DND-41 (cell line): ENCODE results near the gene PFDN6.

Experiments
- ATAC-seq: fragments of 200-7000 bp; cut with Tn5 transposase; 3 replicates; pipeline ENCODE4 v1.9.1; 2021; ENCODE audit warnings: low read depth; ENCODE audit not compliant: insufficient read depth
- DNase-seq: peaks from one replicate; pipeline ENCODE4 v3.0.0-alpha.2; 2020
- H2AFZ ChIP-seq: 2 replicates; pipeline ENCODE4 v1.6.0; 2012; ENCODE audit warnings: low read depth, low read length
- H3K27ac ChIP-seq: 2 replicates; pipeline ENCODE4 v1.5.1; 2012; ENCODE audit warnings: low read length, inconsistent platforms
- H3K27me3 ChIP-seq: fragments of 200-600 bp; sonication (generic); 2 replicates; pipeline ENCODE4 v1.6.0; 2012; ENCODE audit warnings: low read length, mild to moderate bottlenecking, inconsistent platforms; ENCODE audit not compliant: insufficient read depth, poor library complexity
- H3K36me3 ChIP-seq: 2 replicates; pipeline ENCODE4 v1.5.1; 2012; ENCODE audit warnings: low read length, inconsistent platforms; ENCODE audit not compliant: insufficient read depth
- H3K4me1 ChIP-seq: 2 replicates; pipeline ENCODE4 v1.5.1; 2012; ENCODE audit warnings: mild to moderate bottlenecking, low read length; ENCODE audit not compliant: insufficient read depth
- H3K4me2 ChIP-seq: 2 replicates; pipeline ENCODE4 v1.6.0; 2012; ENCODE audit warnings: mild to moderate bottlenecking, moderate library complexity, low read length, inconsistent platforms; ENCODE audit not compliant: insufficient read depth
- H3K4me3 ChIP-seq, 2 experiments: fragments of 200-600 bp in 1 of 2; shearing (Covaris generic) in 1 of 2; 2 replicates each; pipeline ENCODE4 v1.5.1; 2012 to 2016; ENCODE audit warnings: inconsistent platforms in 2 of 2, low read length in 2 of 2, mild to moderate bottlenecking in 2 of 2, low read depth in 1 of 2, moderate library complexity in 1 of 2
- H3K79me2 ChIP-seq: 2 replicates; pipeline ENCODE4 v1.6.0; 2012; ENCODE audit warnings: low read length, inconsistent platforms; ENCODE audit not compliant: insufficient read depth
- H3K9ac ChIP-seq: 2 replicates; pipeline ENCODE4 v1.6.0; 2012; ENCODE audit warnings: low read depth, mild to moderate bottlenecking, inconsistent platforms, low read length, moderate library complexity
- H3K9me3 ChIP-seq: 2 replicates; pipeline ENCODE4 v1.5.1; 2012; ENCODE audit warnings: low read length, moderate library complexity, mild to moderate bottlenecking, inconsistent platforms; ENCODE audit not compliant: insufficient read depth, severe bottlenecking
- H4K20me1 ChIP-seq: 2 replicates; pipeline ENCODE4 v1.6.0; 2012; ENCODE audit warnings: low read length; ENCODE audit not compliant: insufficient read depth
- CTCF ChIP-seq: IDR thresholded peaks from 2 replicates; pipeline ENCODE4 v1.5.1; 2012; ENCODE audit warnings: borderline replicate concordance, low read length, moderate library complexity, mild to moderate bottlenecking; ENCODE audit not compliant: poor library complexity, severe bottlenecking; ENCODE audit errors: extremely low read depth
- EZH2 ChIP-seq: IDR thresholded peaks from 3 replicates; pipeline ENCODE4 v1.6.1; 2012; ENCODE audit warnings: borderline replicate concordance, low read depth, mild to moderate bottlenecking, moderate library complexity, low read length, inconsistent platforms; ENCODE audit not compliant: severe bottlenecking

Gene PFDN6

GRCh38 chr6:33323623-33323948 lies 34.2 kb downstream of the PFDN6 start:
- no peak for ATAC-seq
- Histone ChIP-seq H3K9me3 (no peaks in the 10 kb centered on the region), H3K4me2 (peak overlapping the region; percentile 97), H3K9ac (peak overlapping the region; percentile 85), H3K4me1 (peaks cover 48% of the 10 kb centered on the region), H3K27ac (peak overlapping the region; percentile 95), H2AFZ (peak overlapping the region; percentile 91), H3K36me3 (peaks cover 32% of the 10 kb centered on the region), H3K79me2 (peaks cover 45% of the 10 kb centered on the region), H4K20me1 (peaks cover 11% of the 10 kb centered on the region), H3K4me3 (peak overlapping the region; percentile 54 to 76; a peak in 3 of 4 replicates), H3K27me3 (no peaks in the 10 kb centered on the region)
- DNase-seq, result no peak
- TF ChIP-seq CTCF (no peak), EZH2 (no peak)

GRCh38 chr6:33324125-33324524 lies 34.7 kb downstream of the PFDN6 start:
- peak overlapping the region; percentile 97 for H3K4me2 ChIP-seq
- TF ChIP-seq EZH2 (no peak), CTCF (no peak)
- H3K9ac ChIP-seq, result peak overlapping the region; percentile 85
- H3K27ac ChIP-seq, result peak overlapping the region; percentile 95
- DNase-seq, result no peak
- peaks cover 11% of the 10 kb centered on the region for H4K20me1 ChIP-seq
- peaks cover 44% of the 10 kb centered on the region for H3K79me2 ChIP-seq
- H2AFZ ChIP-seq, result peak overlapping the region; percentile 91
- peaks cover 27% of the 10 kb centered on the region for H3K36me3 ChIP-seq
- no peak for ATAC-seq
- no peaks in the 10 kb centered on the region for H3K27me3 ChIP-seq
- H3K4me3 ChIP-seq, result peak overlapping the region; percentile 54 to 76; a peak in 3 of 4 replicates
- H3K9me3 ChIP-seq, result no peaks in the 10 kb centered on the region
- peaks cover 43% of the 10 kb centered on the region for H3K4me1 ChIP-seq

- Histone ChIP-seq H3K4me3 (no peak overlapping the region), H3K27ac (no peak overlapping the region), H3K4me1 (peaks cover 4% of the 10 kb centered on the region), H3K4me2 (no peak overlapping the region), H3K9me3 (no peaks in the 10 kb centered on the region), H3K79me2 (no peaks in the 10 kb centered on the region), H2AFZ (no peak overlapping the region), H4K20me1 (no peaks in the 10 kb centered on the region), H3K9ac (no peak overlapping the region), H3K27me3 (no peaks in the 10 kb centered on the region), H3K36me3 (no peaks in the 10 kb centered on the region)
- ATAC-seq (no peak), DNase-seq (no peak)
- TF ChIP-seq CTCF (no peak), EZH2 (no peak)
These were observed 39.7 kb downstream of the PFDN6 start for GRCh38 chr6:33329058-33329457.

- Histone ChIP-seq H3K36me3 (no peaks in the 10 kb centered on the region), H3K4me1 (no peaks in the 10 kb centered on the region), H3K9me3 (no peaks in the 10 kb centered on the region), H3K4me2 (no peak overlapping the region), H3K9ac (no peak overlapping the region), H2AFZ (no peak overlapping the region), H3K4me3 (no peak overlapping the region), H3K79me2 (no peaks in the 10 kb centered on the region), H3K27me3 (no peaks in the 10 kb centered on the region), H3K27ac (no peak overlapping the region), H4K20me1 (no peaks in the 10 kb centered on the region)
- no peak for DNase-seq
- TF ChIP-seq CTCF, result no peak
- no peak for TF ChIP-seq EZH2
- ATAC-seq, result no peak
These were observed 41.3 kb downstream of the PFDN6 start for GRCh38 chr6:33330736-33331135.
